B cell (primary cell): ENCODE data around the gene TTF2.

Experiments
- CTCF ChIP-seq: fragments of 200-600 bp; IDR thresholded peaks from one replicate; pipeline ENCODE4 v1.8.0; 2022; ENCODE audit warnings: antibody characterized with exemption, mild to moderate bottlenecking
- EZH2 ChIP-seq: IDR thresholded peaks from 2 replicates; pipeline ENCODE4 v1.6.1; 2012; ENCODE audit warnings: borderline replicate concordance, low read depth, mild to moderate bottlenecking, moderate library complexity, low read length; ENCODE audit not compliant: insufficient read depth, poor library complexity, severe bottlenecking

- TF ChIP-seq CTCF, result no peak
- TF ChIP-seq EZH2, result no peak
Measured at GRCh38 chr1:117142200-117142599, 82.1 kb downstream of the TTF2 start.
